Stimulated activated naive CD8-positive, alpha-beta T cell treated with anti-CD3 and anti-CD28 coated beads, Interleukin-15, amount 100 ng/mL, for 72 hours (primary cell): ENCODE results near the gene LSM14A.
"Not testable (repeated sequence)": the region's sequence is repeated elsewhere in the genome, so short reads cannot be mapped to it uniquely, and the experiment has no call there.

Source experiments
- ATAC-seq: fragments of 150-1000 bp; cut with Tn5 transposase; 2 replicates; pipeline ENCODE4 v1.10.0; 2021; ENCODE audit warnings: mild to moderate bottlenecking, moderate library complexity
- DNase-seq, 2 donors: peaks; one replicate each; pipeline ENCODE4 v3.0.0; 2021 to 2022
- H3K27ac Mint-ChIP-seq, 2 donors: one replicate each; pipeline ENCODE4 v1.8.0; 2022; ENCODE audit warnings: mild to moderate bottlenecking in 2 of 2, mixed read lengths in 2 of 2, moderate library complexity in 2 of 2
- H3K27me3 Mint-ChIP-seq: one replicate; pipeline ENCODE4 v1.8.0; 2022; ENCODE audit warnings: mixed read lengths
- H3K4me1 Mint-ChIP-seq: one replicate; pipeline ENCODE4 v1.8.0; 2022; ENCODE audit warnings: mild to moderate bottlenecking, mixed read lengths
- H3K4me3 Mint-ChIP-seq, 2 donors: one replicate each; pipeline ENCODE4 v1.8.0; 2022; ENCODE audit warnings: mild to moderate bottlenecking in 2 of 2, mixed read lengths in 2 of 2, moderate library complexity in 1 of 2
- H3K9me3 Mint-ChIP-seq, 2 donors: one replicate each; pipeline ENCODE4 v1.8.0; 2022; ENCODE audit warnings: mixed read lengths in 2 of 2

LSM14A gene

GRCh38 chr19:34228347-34228746 is 56.0 kb downstream of the LSM14A start:
- H3K4me3 Mint-ChIP-seq, result no peak overlapping the region

GRCh38 chr19:34228762-34229161 is 56.5 kb downstream of the LSM14A start:
- Mint-ChIP-seq H3K4me1 (peaks cover 61% of the 10 kb centered on the region), H3K27me3 (no peaks in the 10 kb centered on the region), H3K9me3 (no peaks in the 10 kb centered on the region), H3K4me3 (no peak overlapping the region), H3K27ac (peak overlapping the region in 1 of 2 donors; percentile 8)
- DNase-seq, result no peak
- no peak for ATAC-seq

More at GRCh38 chr19:34228347-34228746, 56.0 kb downstream of the LSM14A start:
- ATAC-seq (no peak), DNase-seq (no peak)
- H3K27me3 Mint-ChIP-seq, result no peaks in the 10 kb centered on the region
- no peaks in the 10 kb centered on the region for H3K9me3 Mint-ChIP-seq
- peaks cover 65% of the 10 kb centered on the region for H3K4me1 Mint-ChIP-seq
- H3K27ac Mint-ChIP-seq, result no peak overlapping the region

- Mint-ChIP-seq H3K27ac (no peak overlapping the region), H3K4me3 (no peak overlapping the region), H3K9me3 (no peaks in the 10 kb centered on the region), H3K4me1 (peaks cover 56% of the 10 kb centered on the region), H3K27me3 (no peaks in the 10 kb centered on the region)
- ATAC-seq (no peak), DNase-seq (no peak)
These were observed 57.4 kb downstream of the LSM14A start for GRCh38 chr19:34229721-34230120.

GRCh38 chr19:34230820-34231219 is 58.5 kb downstream of the LSM14A start:
- no peak for ATAC-seq
- Mint-ChIP-seq H3K27ac (no peak overlapping the region), H3K4me1 (peaks cover 45% of the 10 kb centered on the region), H3K9me3 (no peaks in the 10 kb centered on the region), H3K4me3 (no peak overlapping the region), H3K27me3 (no peaks in the 10 kb centered on the region)
- no peak for DNase-seq

GRCh38 chr19:34231439-34231838 is 59.1 kb downstream of the LSM14A start:
- H3K27me3 Mint-ChIP-seq, result no peaks in the 10 kb centered on the region
- H3K4me1 Mint-ChIP-seq, result peaks cover 39% of the 10 kb centered on the region
- ATAC-seq (no peak), DNase-seq (no peak)
- no peak overlapping the region for H3K4me3 Mint-ChIP-seq
- no peaks in the 10 kb centered on the region for H3K9me3 Mint-ChIP-seq
- H3K27ac Mint-ChIP-seq, result no peak overlapping the region

GRCh38 chr19:34232566-34233481 is 60.5 kb downstream of the LSM14A start:
- Mint-ChIP-seq H3K27me3 (no peaks in the 10 kb centered on the region), H3K4me1 (peaks cover 26% of the 10 kb centered on the region), H3K9me3 (no peaks in the 10 kb centered on the region), H3K27ac (peak overlapping the region; percentile 31 to 51), H3K4me3 (peak overlapping the region; percentile 49 to 81)
- peak; percentile 93 for ATAC-seq
- peak; percentile 30 to 47 for DNase-seq

- no peak overlapping the region for H3K27ac Mint-ChIP-seq
- no peak overlapping the region for H3K4me3 Mint-ChIP-seq
- no peak for DNase-seq
- no peak for ATAC-seq
- H3K4me1 Mint-ChIP-seq, result peaks cover 26% of the 10 kb centered on the region
- H3K27me3 Mint-ChIP-seq, result no peaks in the 10 kb centered on the region
- no peaks in the 10 kb centered on the region for H3K9me3 Mint-ChIP-seq
These were observed 63.2 kb downstream of the LSM14A start for GRCh38 chr19:34235425-34235940.

- H3K27me3 Mint-ChIP-seq, result no peaks in the 10 kb centered on the region
- H3K4me1 Mint-ChIP-seq, result peaks cover 21% of the 10 kb centered on the region
- no peak overlapping the region for H3K4me3 Mint-ChIP-seq
- no peaks in the 10 kb centered on the region for H3K9me3 Mint-ChIP-seq
- H3K27ac Mint-ChIP-seq, result peak overlapping the region in 1 of 2 donors; percentile 1
- ATAC-seq (no peak), DNase-seq (no peak)
These were observed 64.0 kb downstream of the LSM14A start for GRCh38 chr19:34236035-34236987.

- Mint-ChIP-seq H3K4me1 (peaks cover 11% of the 10 kb centered on the region), H3K27ac (peak overlapping the region in 1 of 2 donors; percentile 51), H3K4me3 (no peak overlapping the region), H3K27me3 (no peaks in the 10 kb centered on the region), H3K9me3 (no peaks in the 10 kb centered on the region)
- ATAC-seq (no peak), DNase-seq (no peak)
These were observed 65.0 kb downstream of the LSM14A start for GRCh38 chr19:34237283-34237682.

GRCh38 chr19:34237939-34238338 is 65.6 kb downstream of the LSM14A start:
- no peaks in the 10 kb centered on the region for H3K27me3 Mint-ChIP-seq
- peak overlapping the region in 1 of 2 donors; percentile 51 for H3K27ac Mint-ChIP-seq
- H3K4me1 Mint-ChIP-seq, result peaks cover 4% of the 10 kb centered on the region

GRCh38 chr19:34241513-34242337 is 69.4 kb downstream of the LSM14A start:
- H3K27me3 Mint-ChIP-seq, result no peaks in the 10 kb centered on the region
- no peaks in the 10 kb centered on the region for H3K4me1 Mint-ChIP-seq
- ATAC-seq (no peak), DNase-seq (no peak)
- H3K4me3 Mint-ChIP-seq, result no peak overlapping the region
- H3K27ac Mint-ChIP-seq, result peak overlapping the region in 1 of 2 donors; percentile 71
- no peaks in the 10 kb centered on the region for H3K9me3 Mint-ChIP-seq

More at GRCh38 chr19:34237939-34238338, 65.6 kb downstream of the LSM14A start:
- DNase-seq, result no peak
- ATAC-seq, result no peak
- H3K4me3 Mint-ChIP-seq, result no peak overlapping the region
- no peaks in the 10 kb centered on the region for H3K9me3 Mint-ChIP-seq

GRCh38 chr19:34243138-34243875 is 71.0 kb downstream of the LSM14A start:
- not testable (repeated sequence) for DNase-seq, H3K4me1 Mint-ChIP-seq, H3K27ac Mint-ChIP-seq, H3K27me3 Mint-ChIP-seq, H3K4me3 Mint-ChIP-seq, ATAC-seq, H3K9me3 Mint-ChIP-seq

- no peaks in the 10 kb centered on the region for H3K4me1 Mint-ChIP-seq
- no peaks in the 10 kb centered on the region for H3K27me3 Mint-ChIP-seq
- H3K9me3 Mint-ChIP-seq, result no peaks in the 10 kb centered on the region
- H3K4me3 Mint-ChIP-seq, result no peak overlapping the region
- ATAC-seq, result no peak
- no peak overlapping the region for H3K27ac Mint-ChIP-seq
- no peak for DNase-seq
These were observed 71.7 kb downstream of the LSM14A start for GRCh38 chr19:34243876-34244578.
